Heart right ventricle (tissue), 16 donors: ENCODE measurements around the gene KCNS3. TPM values are rescaled to one million over a fixed set of nuclear protein-coding genes. Genes with fewer than 3 reads are reported as not detected.

ENCODE experiments used
- ATAC-seq, 8 donors: fragments of 200-7000 bp; cut with Tn5 transposase; one replicate each; pipeline ENCODE4 v1.9.1; 2020; ENCODE audit warnings: mild to moderate bottlenecking in 8 of 8, moderate library complexity in 8 of 8, moderate number of reproducible peaks in 1 of 8
- DNase-seq, 2 donors: peaks; one replicate each; pipeline ENCODE4 v3.0.0-alpha.2; 2020
- H3K27ac ChIP-seq, 10 donors: fragments of 200-600 bp; sonication (generic) in 2 of 10; one replicate each; pipeline versions ENCODE4 v1.5.0 to v1.8.0; 2020 to 2022; ENCODE audit warnings: mild to moderate bottlenecking in 3 of 10
- H3K27me3 ChIP-seq, 7 donors: fragments of 200-600 bp; one replicate each; pipeline ENCODE4 v1.8.0; 2021 to 2022; ENCODE audit warnings: mild to moderate bottlenecking in 2 of 7
- H3K36me3 ChIP-seq, 9 donors: fragments of 200-600 bp; sonication (generic) in 1 of 9; one replicate each; pipeline versions ENCODE4 v1.5.0 to v1.8.0; 2020 to 2022; ENCODE audit warnings: mild to moderate bottlenecking in 2 of 9
- H3K4me1 ChIP-seq, 9 donors: fragments of 200-600 bp; sonication (generic) in 1 of 9; one replicate each; pipeline versions ENCODE4 v1.5.0 to v1.8.0; 2020 to 2022; ENCODE audit warnings: mild to moderate bottlenecking in 4 of 9
- H3K4me3 ChIP-seq, 10 donors: fragments of 200-600 bp; sonication (generic) in 2 of 10; one replicate each; pipeline versions ENCODE4 v1.5.0 to v1.8.0; 2020 to 2022; ENCODE audit warnings: mild to moderate bottlenecking in 7 of 10, moderate library complexity in 2 of 10
- H3K9me3 ChIP-seq, 11 donors: fragments of 200-600 bp in 10 of 11; sonication (generic) in 2 of 11; one replicate each; pipeline versions ENCODE4 v1.5.0 to v1.8.0; 2013 to 2022; ENCODE audit warnings: mild to moderate bottlenecking in 2 of 11, control low read depth in 1 of 11, moderate library complexity in 1 of 11
- WGBS, 2 donors: extraction: QIAGEN DNeasy Blood & Tissue Kit; methylation state at CpG; one replicate each; pipeline ENCODE4 v1.1.7; 2013; ENCODE audit warnings: inconsistent platforms in 1 of 2; 5-methylcytosine and 5-hydroxymethylcytosine counted together
- intact Hi-C, 10 donors: fragments of 100-400 bp; cut with DNase I; formaldehyde crosslinking; loops; one replicate each; pipeline versions ENCODE4 v1.11.1 to v1.14.2; 2022
- polyA plus RNA-seq, 2 donors: library from polyadenylated mRNA; stranded (reverse); fragments of 200-250 nt; gene quantifications; one replicate each; pipeline ENCODE4 v1.2.3, GENCODE V29; 2013
- total RNA-seq, 10 donors: library from RNA; stranded (reverse); fragmentation: NEBNext Ultra II Directional in 3 of 10; extraction: Animal tissue kit (Norgen Biotek cat#: 25700) in 3 of 10; gene quantifications; one replicate each; pipeline versions ENCODE4 v1.2.1 to v1.2.4, GENCODE V29; 2021 to 2023
- TF ChIP-seq, protein P1 (sequence below), 9 donors: fragments of 200-600 bp; sonication (generic) in 2 of 9; IDR thresholded peaks; one replicate each; pipeline versions ENCODE4 v1.5.0 to v1.8.0; 2021 to 2022; ENCODE audit warnings: antibody characterized with exemption in 9 of 9, mild to moderate bottlenecking in 5 of 9, moderate library complexity in 1 of 9
- donor health status: Arrhythmogenic right ventricular cardiomyopathy.
- donor health status: ischemic (EF 13 %, LVEDD 7.1; RV severe dilation, severe dysfunction).
- donor health status: healthy with polysubstance abuse.
- donor health status: DM: no; HTN: yes; CAD: no.
- donor health status: DM: no; HTN: no; CAD: no.
- donor health status: ischemic (EF 25% LVEDD 6.9; RV normal size, moderate dysfunction).
- donor health status: ischemic (EF 25% LVEDD 5.7; RV mildly dilated, moderate dysfunction).
- donor health status: healthy.
- donor health status: DM: yes; HTN: yes; CAD: no.
- donor health status: Ischemic cardiomyopathy.
- donor health status: ischemic (EF 35%, LVEDD 5.7; RV mildly dilated, moderate dysfunction).
- donor health status: nonischemic (EF 11% LVEDD 7.7; RV severe dilation, severe dysfunction).
- donor health status: DM: yes; HTN: yes; CAD: no.
- donor health status: PGD.
- donor health status: ischemic (EF 29% LVEDD 5.4; RV normal size, mild dysfunction).
- donor health status: nonischemic (EF 23%, LVEDD 6.1; RV moderate dilation, normal function).

KCNS3 gene
- total and polyA plus RNA-seq, 12 donors, result 1.5 to 3.8 (median 2.6) TPM

DNA sequence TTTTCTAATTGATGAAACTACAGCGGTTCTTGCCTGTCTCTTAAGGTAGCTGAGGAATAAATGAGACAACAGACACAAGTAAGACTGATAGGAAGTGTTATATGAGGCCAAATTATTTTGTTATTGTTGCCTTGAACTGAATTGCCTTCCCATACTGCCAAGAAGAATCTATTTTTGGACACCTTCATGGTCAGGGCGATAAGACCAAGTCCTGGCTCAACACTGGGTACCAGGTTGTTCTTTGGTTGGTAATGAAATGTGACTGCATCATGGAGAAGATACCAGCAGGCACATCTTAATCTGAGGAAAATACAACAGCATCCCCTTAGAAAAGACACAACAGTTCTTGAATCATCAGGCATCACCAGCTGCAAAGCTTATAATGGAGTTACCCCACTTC lies 38.5 kb upstream of the KCNS3 start:
- intact Hi-C loops, result loop anchor here in 2 of 10 donors (10.0 kb wide), 2 partner anchors 105 to 115 kb away; no protein-coding TSS in a partner anchor
- peak in 7 of 8 donors; percentile 38 to 93 (median 80) for ATAC-seq
- no peaks in the 10 kb centered on the region for H3K36me3 ChIP-seq
- no peak overlapping the region for H3K4me3 ChIP-seq
- no peaks in the 10 kb centered on the region for H3K27me3 ChIP-seq
- peaks cover 0 to 6% (median 0%) of the 10 kb centered on the region in 9 donors for H3K4me1 ChIP-seq
- WGBS, 2 donors, result 50 to 55% methylated on average over 2 of the region's 2 CpGs
- H3K27ac ChIP-seq, result no peak overlapping the region
- DNase-seq, result no peak
- TF ChIP-seq, protein P1, sequence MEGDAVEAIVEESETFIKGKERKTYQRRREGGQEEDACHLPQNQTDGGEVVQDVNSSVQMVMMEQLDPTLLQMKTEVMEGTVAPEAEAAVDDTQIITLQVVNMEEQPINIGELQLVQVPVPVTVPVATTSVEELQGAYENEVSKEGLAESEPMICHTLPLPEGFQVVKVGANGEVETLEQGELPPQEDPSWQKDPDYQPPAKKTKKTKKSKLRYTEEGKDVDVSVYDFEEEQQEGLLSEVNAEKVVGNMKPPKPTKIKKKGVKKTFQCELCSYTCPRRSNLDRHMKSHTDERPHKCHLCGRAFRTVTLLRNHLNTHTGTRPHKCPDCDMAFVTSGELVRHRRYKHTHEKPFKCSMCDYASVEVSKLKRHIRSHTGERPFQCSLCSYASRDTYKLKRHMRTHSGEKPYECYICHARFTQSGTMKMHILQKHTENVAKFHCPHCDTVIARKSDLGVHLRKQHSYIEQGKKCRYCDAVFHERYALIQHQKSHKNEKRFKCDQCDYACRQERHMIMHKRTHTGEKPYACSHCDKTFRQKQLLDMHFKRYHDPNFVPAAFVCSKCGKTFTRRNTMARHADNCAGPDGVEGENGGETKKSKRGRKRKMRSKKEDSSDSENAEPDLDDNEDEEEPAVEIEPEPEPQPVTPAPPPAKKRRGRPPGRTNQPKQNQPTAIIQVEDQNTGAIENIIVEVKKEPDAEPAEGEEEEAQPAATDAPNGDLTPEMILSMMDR (IDR thresholded peaks at IDR 0.05), result no peak
- no peaks in the 10 kb centered on the region for H3K9me3 ChIP-seq

DNA sequence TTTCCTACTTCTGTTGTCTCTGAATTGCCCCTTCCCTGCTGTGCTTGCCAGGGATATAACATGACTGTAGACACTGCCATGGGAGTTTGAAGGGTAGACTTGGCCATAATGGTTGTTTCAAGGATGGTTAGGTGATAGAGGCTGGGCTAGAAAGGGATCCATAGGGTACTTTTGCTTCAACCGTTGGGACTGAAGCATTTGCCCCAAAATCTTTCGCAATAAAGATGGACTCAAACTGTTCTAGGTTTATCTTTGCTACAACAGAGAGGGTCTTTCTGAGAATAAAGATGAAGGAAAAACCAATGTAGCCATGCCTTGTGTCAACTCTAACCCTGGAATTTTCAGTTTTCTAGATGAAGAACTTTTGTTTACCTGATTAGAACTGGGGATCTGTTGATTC lies 35.0 kb upstream of the KCNS3 start:
- 72 to 94% methylated on average over 2 of the region's 2 CpGs for WGBS, 2 donors
- Histone ChIP-seq H3K4me3 (no peak overlapping the region), H3K27me3 (no peaks in the 10 kb centered on the region), H3K9me3 (no peaks in the 10 kb centered on the region), H3K27ac (no peak overlapping the region), H3K36me3 (no peaks in the 10 kb centered on the region), H3K4me1 (peaks cover 0 to 6% (median 0%) of the 10 kb centered on the region in 9 donors)
- intact Hi-C loops, result no loop called here
- ATAC-seq (no peak), DNase-seq (no peak)
- TF ChIP-seq, protein P1 (IDR thresholded peaks at IDR 0.05), result no peak

- 77 to 87% methylated on average over 7 of the region's 7 CpGs for WGBS, 2 donors
- H3K9me3 ChIP-seq, result no peaks in the 10 kb centered on the region
- no peak overlapping the region for H3K4me3 ChIP-seq
- intact Hi-C loops, result loop anchor here in 1 of 10 donors (5.0 kb wide), 1 partner anchor 526 kb away; no protein-coding TSS in a partner anchor
- H3K27me3 ChIP-seq, result no peaks in the 10 kb centered on the region
- H3K27ac ChIP-seq, result no peak overlapping the region
- H3K36me3 ChIP-seq, result no peaks in the 10 kb centered on the region
- H3K4me1 ChIP-seq, result no peaks in the 10 kb centered on the region
- TF ChIP-seq, protein P1 (IDR thresholded peaks at IDR 0.05), result no peak
- no peak for ATAC-seq
- DNase-seq, result no peak
Observed at GRCh38 chr2:17845806-17846205, 32.7 kb upstream of the KCNS3 start.

DNA sequence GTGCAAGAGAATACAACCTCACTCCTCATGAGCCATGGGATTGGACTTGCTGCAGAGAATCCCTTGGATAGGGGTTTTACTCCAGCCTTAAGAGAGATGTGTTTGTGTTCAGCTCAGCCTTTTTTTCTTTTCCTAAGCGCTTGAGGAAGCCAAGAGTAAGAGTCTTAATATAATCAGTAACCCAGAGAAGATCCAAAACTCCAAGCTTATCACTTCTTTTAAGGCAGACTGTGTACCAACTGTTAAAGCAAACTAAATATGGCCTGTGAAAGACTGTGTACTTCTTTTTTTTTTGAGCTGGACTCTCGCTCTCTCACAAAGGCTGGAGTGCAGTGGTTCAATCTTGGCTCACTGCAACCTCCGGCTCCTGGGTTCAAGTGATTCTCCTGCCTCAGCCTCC lies 31.8 kb upstream of the KCNS3 start:
- WGBS, 2 donors, result 95 to 96% methylated on average over 3 of the region's 3 CpGs
- DNase-seq (no peak), ATAC-seq (no peak)
- no peaks in the 10 kb centered on the region for H3K36me3 ChIP-seq
- H3K4me3 ChIP-seq, result no peak overlapping the region
- no peaks in the 10 kb centered on the region for H3K9me3 ChIP-seq
- H3K4me1 ChIP-seq, result no peaks in the 10 kb centered on the region
- H3K27me3 ChIP-seq, result no peaks in the 10 kb centered on the region
- intact Hi-C loops, result loop anchor here in 1 of 10 donors (5.0 kb wide), 1 partner anchor 526 kb away; no protein-coding TSS in a partner anchor
- TF ChIP-seq, protein P1 (IDR thresholded peaks at IDR 0.05), result no peak
- no peak overlapping the region for H3K27ac ChIP-seq
